ENCODE data around the gene PFKP.

PFKP gene

GRCh38 chr10:3072641-3073360 lies 5.5 kb downstream of the PFKP start:
- DNase-seq: no peak

- no peak for DNase-seq
Observed at GRCh38 chr10:3074145-3074665, 6.9 kb downstream of the PFKP start.

DNA sequence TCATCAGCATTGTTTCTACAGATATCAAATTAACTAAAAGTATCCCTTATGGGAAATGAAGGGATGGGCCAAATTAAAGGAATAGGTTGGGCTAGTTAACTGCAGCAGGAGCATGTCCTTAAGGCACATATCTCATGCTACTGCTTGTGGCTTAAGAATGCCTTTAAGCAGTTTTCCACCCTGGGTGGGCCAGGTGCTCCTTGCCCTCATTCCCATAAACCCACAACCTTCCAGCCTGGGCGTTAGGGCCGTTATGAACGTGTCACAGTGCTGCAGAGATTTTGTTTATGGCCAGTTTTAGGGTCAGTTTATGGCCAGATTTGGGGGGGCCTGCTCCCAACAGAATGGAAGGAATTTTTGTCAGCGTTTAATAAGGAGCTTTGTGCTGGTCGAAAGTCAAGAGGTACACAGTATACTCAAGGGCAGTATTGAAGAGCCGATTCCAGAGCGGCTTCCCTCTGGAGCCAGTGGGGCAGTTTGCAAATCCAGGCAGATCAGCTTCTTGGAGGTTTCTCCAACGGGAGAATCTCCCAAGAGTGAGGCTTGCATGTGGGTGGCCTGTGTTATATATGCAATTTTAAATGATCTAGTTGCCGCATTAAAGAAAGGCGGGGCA lies 7.7 kb downstream of the PFKP start:
- DNase-seq: no peak

GRCh38 chr10:3076138-3076537 lies 8.8 kb downstream of the PFKP start:
- DNase-seq: no peak

GRCh38 chr10:3077509-3077908 lies 10.2 kb downstream of the PFKP start:
- no peak for DNase-seq

GRCh38 chr10:3077940-3078630 lies 10.7 kb downstream of the PFKP start:
- DNase-seq: no peak

GRCh38 chr10:3081383-3081981 lies 14.1 kb downstream of the PFKP start:
- DNase-seq: no peak

DNA sequence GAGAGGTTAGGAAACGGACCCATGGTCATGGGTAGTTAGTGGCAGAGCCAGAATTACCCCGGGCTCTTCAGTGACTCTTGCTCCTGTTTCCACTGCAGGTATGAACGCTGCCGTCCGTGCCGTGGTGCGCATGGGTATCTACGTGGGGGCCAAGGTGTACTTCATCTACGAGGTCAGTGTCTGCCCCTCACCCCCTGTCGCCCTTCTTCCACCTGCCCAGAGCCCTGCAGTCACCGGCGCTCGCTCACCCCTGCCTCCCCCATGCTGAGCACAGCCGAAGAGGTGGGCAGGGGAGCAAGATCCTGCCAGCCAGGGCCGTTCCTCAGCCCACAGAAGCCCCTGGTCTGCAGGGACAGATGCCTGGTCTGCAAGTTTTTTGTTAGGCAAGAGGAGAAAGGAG lies 14.9 kb downstream of the PFKP start:
- no peak for DNase-seq

- no peak for DNase-seq
Observed at GRCh38 chr10:3085785-3086567, 18.6 kb downstream of the PFKP start.

DNA sequence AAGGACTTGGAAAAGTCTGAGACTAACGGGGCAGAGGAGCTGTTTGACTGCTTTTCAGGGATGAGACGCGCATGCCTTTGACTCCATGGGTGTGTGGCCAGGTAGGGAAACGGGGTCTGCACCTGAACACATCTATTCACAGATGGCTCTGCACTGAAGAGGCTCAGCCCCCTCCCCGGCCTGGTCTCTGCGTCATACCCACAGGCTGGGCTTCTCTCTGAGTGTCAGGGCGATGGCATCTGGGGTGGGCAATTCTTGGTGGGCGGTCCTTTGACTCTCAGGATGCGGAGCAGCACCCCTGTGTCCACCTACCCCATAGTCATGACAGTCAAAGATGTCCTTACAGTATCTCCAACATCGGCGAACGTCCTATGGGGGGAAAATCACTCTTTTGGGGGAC lies 23.0 kb downstream of the PFKP start:
- no peak for DNase-seq

DNA sequence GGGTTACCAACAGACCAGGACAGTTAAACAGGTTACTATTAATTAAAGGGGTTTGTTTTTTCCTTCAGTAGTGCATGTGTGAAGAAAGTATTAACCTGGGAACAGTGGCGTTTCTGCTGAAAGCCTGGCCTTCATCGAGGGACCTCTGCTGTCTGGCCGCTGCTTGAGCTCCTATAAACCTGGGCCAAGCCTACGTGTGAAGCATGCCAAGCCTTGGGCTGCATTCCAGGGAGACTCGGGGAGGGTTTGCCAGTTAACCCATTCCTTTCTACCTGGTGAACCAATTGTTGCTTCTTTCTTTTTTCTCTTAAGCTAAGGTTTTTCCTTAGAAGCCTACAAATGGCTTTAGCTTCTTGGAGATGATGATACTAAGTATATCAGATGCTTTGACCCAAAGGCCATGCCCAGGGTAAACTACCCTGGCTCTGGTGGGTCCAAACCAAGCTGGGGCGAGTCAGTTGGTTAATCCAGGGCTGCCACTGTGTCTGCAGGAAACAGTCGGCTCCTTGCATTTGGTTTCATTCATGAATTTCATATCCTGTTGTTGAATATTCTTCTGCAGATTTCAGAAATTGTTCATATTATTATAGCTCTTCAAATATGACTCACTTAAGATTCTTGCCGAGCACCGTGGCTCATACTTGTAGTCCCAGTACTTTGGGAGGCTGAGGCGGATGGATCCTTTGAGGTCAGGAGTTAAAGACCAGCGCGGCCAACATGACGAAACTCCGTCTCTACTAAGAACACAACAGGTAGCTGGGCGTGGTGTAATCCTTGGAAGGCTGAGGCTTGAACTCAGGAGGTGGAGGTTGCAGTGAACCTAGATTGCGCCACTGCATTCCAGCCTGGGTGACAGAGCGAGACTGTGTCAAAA lies 23.8 kb downstream of the PFKP start:
- no peak for DNase-seq

- no peak for DNase-seq
Observed at GRCh38 chr10:3091921-3092320, 24.6 kb downstream of the PFKP start.

DNA sequence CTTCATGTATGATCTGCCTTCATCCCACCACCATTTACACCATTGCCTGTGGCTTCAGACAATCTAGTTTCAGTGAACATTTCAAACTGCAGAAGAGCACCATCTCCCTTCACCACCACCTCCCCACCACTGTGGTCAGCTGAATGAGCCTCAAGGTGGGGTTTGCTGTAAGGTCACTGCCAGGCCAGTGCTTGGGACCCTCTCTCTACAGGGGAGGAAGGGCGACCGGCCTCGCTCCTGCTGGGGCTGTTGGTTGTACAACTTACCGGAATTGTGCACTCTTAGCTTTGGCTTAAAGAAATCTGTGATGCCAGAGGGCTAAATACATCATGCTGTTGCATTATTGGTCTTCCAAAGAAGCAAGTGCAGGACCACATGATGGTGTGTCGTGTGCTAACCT lies 26.6 kb downstream of the PFKP start:
- DNase-seq: no peak

- no peak for DNase-seq
Observed at GRCh38 chr10:3094609-3095036, 27.3 kb downstream of the PFKP start.

DNA sequence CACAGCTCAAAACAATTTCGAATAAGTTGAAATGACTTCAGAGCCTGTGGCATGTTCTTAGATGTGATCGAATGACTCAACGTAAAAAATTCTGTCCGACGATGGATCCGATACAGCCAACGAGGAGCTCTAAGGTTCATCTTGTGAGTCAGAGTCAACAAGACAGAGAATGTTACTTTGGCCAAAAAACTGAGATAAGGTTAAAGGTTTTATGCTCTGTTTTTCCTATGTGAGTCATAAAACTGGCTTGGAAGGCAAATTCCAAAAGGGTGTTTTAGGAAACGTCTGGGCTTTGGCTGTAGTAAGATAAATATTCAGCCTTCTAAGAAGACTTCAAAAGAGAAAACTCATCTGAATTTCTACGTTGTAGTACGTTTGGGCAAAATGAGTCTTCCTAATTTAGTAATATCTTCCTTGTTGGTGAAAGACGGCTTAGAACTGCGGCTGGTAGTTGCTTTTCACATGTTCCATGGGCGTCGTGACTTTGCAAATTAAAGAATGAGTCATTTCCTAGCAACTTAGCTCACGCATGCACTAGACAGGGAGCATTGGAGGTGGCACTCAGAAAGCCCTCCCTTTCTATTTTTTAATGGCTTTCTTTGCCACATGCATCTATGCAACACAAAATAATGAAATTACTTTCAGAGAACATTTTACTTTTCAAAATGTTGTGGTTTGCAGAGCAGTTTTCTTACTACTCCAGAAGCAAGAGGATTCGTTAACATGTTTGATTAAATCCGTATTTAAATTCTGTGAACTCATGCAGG lies 28.2 kb downstream of the PFKP start:
- DNase-seq: no peak

DNA sequence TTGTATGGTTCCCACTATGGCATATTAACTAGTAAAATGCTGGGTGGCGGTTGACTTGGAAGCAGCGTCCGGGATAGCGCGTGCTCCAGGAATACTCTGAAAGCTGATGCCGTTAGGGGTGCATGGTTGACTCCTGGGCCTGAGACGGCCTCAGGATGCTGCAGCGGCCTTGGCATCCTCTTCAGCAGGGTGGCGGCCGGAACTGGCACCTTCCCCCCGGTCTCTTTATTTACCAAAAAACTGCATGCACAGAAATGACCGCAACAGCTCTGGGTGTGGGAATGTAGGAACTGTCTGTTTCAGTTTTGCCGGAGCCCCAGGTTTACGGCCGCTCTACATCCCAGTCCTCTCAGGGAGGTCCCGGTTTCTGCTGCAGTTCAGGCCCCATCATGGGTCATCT lies 28.8 kb downstream of the PFKP start:
- no peak for DNase-seq

GRCh38 chr10:3097160-3097559 lies 29.8 kb downstream of the PFKP start:
- no peak for DNase-seq

DNA sequence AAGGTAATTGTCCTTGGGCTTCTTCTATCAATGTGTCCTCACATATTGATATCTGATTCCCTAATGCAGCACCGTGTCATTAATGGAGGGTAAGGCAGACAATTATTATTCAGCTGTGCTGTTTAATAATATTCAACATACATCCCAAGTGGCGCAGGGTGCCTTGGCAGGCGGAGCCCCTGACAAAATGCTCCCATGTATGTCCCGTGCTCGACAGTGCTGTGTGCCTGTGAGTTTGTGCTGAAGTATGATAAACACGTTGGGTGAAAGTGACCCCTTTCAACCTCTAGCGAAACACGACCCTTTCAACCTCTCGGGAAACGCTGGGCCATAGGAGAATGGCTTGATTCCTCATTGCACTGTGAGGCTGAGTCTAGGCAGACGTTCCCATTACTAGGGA lies 31.3 kb downstream of the PFKP start:
- DNase-seq: no peak

DNA sequence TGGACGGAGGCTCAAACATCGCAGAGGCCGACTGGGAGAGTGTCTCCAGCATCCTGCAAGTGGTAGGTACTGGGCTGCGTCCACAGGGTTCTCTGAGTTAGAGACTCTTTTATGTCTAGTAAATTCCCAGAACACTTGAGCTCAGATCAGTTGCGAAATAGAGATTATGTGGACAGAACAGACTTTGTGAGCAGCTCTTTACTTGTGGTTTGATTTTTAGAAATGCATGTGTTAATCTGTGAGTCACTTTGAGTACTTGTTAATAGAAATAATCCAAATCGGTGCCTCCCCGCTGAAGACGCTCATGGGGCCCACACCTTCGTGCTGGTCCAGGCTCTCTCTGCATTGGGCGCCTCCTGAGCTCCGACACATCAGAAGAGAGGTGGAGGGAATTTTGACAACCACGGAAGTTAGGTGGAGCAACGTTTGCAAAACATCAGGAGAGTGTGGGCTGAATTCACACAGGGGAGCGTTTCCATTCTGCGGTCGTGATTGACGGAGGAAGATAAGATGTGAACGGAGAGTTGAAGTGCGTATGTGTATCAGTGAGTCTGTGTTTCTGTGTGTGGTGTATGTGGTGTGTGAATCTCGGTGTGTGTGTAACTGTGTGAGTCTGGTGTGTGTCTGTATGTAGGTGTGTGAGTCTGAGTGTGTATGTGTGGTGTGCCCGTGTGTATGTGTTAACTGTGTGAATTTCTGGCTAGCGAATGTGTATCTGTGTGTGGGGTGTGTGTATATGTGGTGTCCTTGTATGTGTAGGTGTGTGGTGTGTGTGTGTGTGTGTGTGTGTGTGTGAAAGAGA lies 32.1 kb downstream of the PFKP start:
- no peak for DNase-seq
